HG02943 (cell line): ENCODE data around the gene RNF157.
"Not testable (repeated sequence)": the region's sequence is repeated elsewhere in the genome, so short reads cannot be mapped to it uniquely, and the experiment has no call there.

Experiments used
- ATAC-seq: cut with Tn5 transposase; IDR thresholded peaks from one replicate; pipeline ENCODE4 v1.9.1; 2021; ENCODE audit warnings: mild to moderate bottlenecking, low read depth, moderate library complexity; ENCODE audit not compliant: unreplicated experiment

The RNF157 gene

GRCh38 chr17:76255801-76256429, 15.6 kb upstream of the RNF157 start:
- ATAC-seq, result no peak

- ATAC-seq, result no peak
Measured at GRCh38 chr17:76254275-76254674, 14.0 kb upstream of the RNF157 start.

- no peak for ATAC-seq
Measured at GRCh38 chr17:76253841-76254240, 13.5 kb upstream of the RNF157 start.

GRCh38 chr17:76252967-76253766, 12.9 kb upstream of the RNF157 start:
- not testable (repeated sequence) for ATAC-seq

- ATAC-seq, result peak; percentile 58
Measured at GRCh38 chr17:76252040-76252954, 12.0 kb upstream of the RNF157 start.

GRCh38 chr17:76251478-76252039, 11.3 kb upstream of the RNF157 start:
- ATAC-seq, result no peak

GRCh38 chr17:76250141-76250540, 9.8 kb upstream of the RNF157 start:
- ATAC-seq, result no peak

GRCh38 chr17:76248013-76248782, 7.9 kb upstream of the RNF157 start:
- no peak for ATAC-seq

GRCh38 chr17:76247304-76247703, 7.0 kb upstream of the RNF157 start:
- no peak for ATAC-seq

- ATAC-seq, result peak; percentile 90
Measured at GRCh38 chr17:76246080-76247066, 6.1 kb upstream of the RNF157 start.

- ATAC-seq, result not testable (repeated sequence)
Measured at GRCh38 chr17:76244721-76245120, 4.4 kb upstream of the RNF157 start.

GRCh38 chr17:76243826-76244679, 3.8 kb upstream of the RNF157 start:
- ATAC-seq, result no peak

- no peak for ATAC-seq
Measured at GRCh38 chr17:76241691-76242255, 1.5 kb upstream of the RNF157 start.

GRCh38 chr17:76241204-76241538, 878 bp upstream of the RNF157 start:
- ATAC-seq, result no peak

GRCh38 chr17:76239538-76240274, 587 bp downstream of the RNF157 start:
- ATAC-seq, result no peak

- no peak for ATAC-seq
Measured at GRCh38 chr17:76238847-76239537, 1.3 kb downstream of the RNF157 start.
